A549 (cell line): ENCODE results near the gene ACR. TPM values are rescaled to one million over a fixed set of nuclear protein-coding genes. Genes with fewer than 3 reads are reported as not detected.

Source experiments
- ATAC-seq, 2 experiments: fragments of 200-7000 bp in 1 of 2; fragments of >200 bp in 1 of 2; cut with Nextera tagmentation in 1 of 2; cut with Tn5 transposase in 1 of 2; 3 replicates each; pipeline versions ENCODE4 v1.8.0 to v1.9.1; 2018 to 2020; ENCODE audit warnings: mild to moderate bottlenecking in 1 of 2, moderate library complexity in 1 of 2
- CTCF ChIA-PET: fragments of 300-600 bp; sonication (Branson Sonifier 250); formaldehyde crosslinking; extraction: SDS; loops from one replicate; lab custom pipeline; 2021; ENCODE audit warnings: antibody characterized with exemption, inconsistent platforms; lab: Yijun Ruan, JAX
- POLR2A ChIA-PET: fragments of 350-600 bp; formaldehyde crosslinking; extraction: SDS; loops from one replicate; lab custom pipeline; 2021; ENCODE audit warnings: antibody characterized with exemption, inconsistent platforms; lab: Yijun Ruan, JAX
- DNase-seq, 2 experiments: peaks; one replicate each; pipeline versions ENCODE4 v3.0.0 to v3.0.0-alpha.2; 2011 to 2016; ENCODE audit warnings: low read depth in 1 of 2, low spot score in 1 of 2
- FAIRE-seq: peaks from 2 replicates; lab custom pipeline; 2011; peaks lifted over from hg19 to GRCh38; lab: Jason Lieb, UNC
- H3K27ac ChIP-seq, 2 experiments: fragments of >200 bp; sonication (Bioruptor Twin); formaldehyde crosslinking; 3 replicates each; pipeline ENCODE4 v1.5.1; 2016 to 2017
- H3K4me1 ChIP-seq: fragments of >200 bp; sonication (Bioruptor Twin); formaldehyde crosslinking; 3 replicates; pipeline ENCODE4 v1.6.1; 2016
- H3K4me2 ChIP-seq: fragments of >200 bp; sonication (Bioruptor Twin); formaldehyde crosslinking; 3 replicates; pipeline ENCODE4 v1.6.1; 2016
- H3K4me3 ChIP-seq: fragments of >200 bp; sonication (Bioruptor Twin); formaldehyde crosslinking; 3 replicates; pipeline ENCODE4 v1.5.1; 2016
- H3K9me3 ChIP-seq: fragments of >200 bp; sonication (Bioruptor Twin); formaldehyde crosslinking; 3 replicates; pipeline ENCODE4 v1.6.1; 2016
- CBX8 ChIP-seq: fragments of 200-600 bp; sonication (generic); IDR thresholded peaks from 2 replicates; pipeline ENCODE4 v1.6.1; 2016
- CEBPB ChIP-seq, 2 experiments: fragments of >200 bp in 1 of 2; sonication (Bioruptor Twin) in 1 of 2; formaldehyde crosslinking in 1 of 2; IDR thresholded peaks; 2 replicates each; pipeline ENCODE4 v1.6.1; 2012 to 2016
- CHD2 ChIP-seq: fragments of 150-350 bp; IDR thresholded peaks from 2 replicates; pipeline ENCODE4 v1.6.1; 2014; ENCODE audit warnings: low read length; ENCODE audit not compliant: partially characterized antibody
- FOSB ChIP-seq: fragments of 250-450 bp; sonication (Bioruptor Pico); IDR thresholded peaks from 2 replicates; pipeline ENCODE4 v1.5.0; 2020; ENCODE audit warnings: mild to moderate bottlenecking, moderate library complexity
- FOSL2 ChIP-seq, 2 experiments: fragments of 450-650 bp in 1 of 2; fragments of >200 bp in 1 of 2; sonication (Bioruptor Twin) in 1 of 2; formaldehyde crosslinking; IDR thresholded peaks; 2 replicates each; pipeline versions ENCODE4 v1.5.0 to v1.6.1; 2016 to 2020; ENCODE audit warnings: mild to moderate bottlenecking in 1 of 2, moderate library complexity in 1 of 2
- GATA3 ChIP-seq: IDR thresholded peaks from 2 replicates; pipeline ENCODE4 v1.6.1; 2012; ENCODE audit warnings: borderline replicate concordance
- HOXB13 ChIP-seq: fragments of 250-450 bp; sonication (Bioruptor Pico); IDR thresholded peaks from 2 replicates; pipeline ENCODE4 v1.5.0; 2020; ENCODE audit warnings: low read depth, mild to moderate bottlenecking, moderate library complexity
- HOXB5 ChIP-seq: fragments of 250-450 bp; sonication (Bioruptor Pico); IDR thresholded peaks from 2 replicates; pipeline ENCODE4 v1.5.0; 2020; ENCODE audit warnings: mild to moderate bottlenecking, moderate library complexity
- KDM1A ChIP-seq: fragments of 200-600 bp; sonication (generic); IDR thresholded peaks from 2 replicates; pipeline ENCODE4 v1.6.1; 2016; ENCODE audit warnings: low read depth, mild to moderate bottlenecking
- KDM5A ChIP-seq: fragments of 200-600 bp; sonication (generic); IDR thresholded peaks from 2 replicates; pipeline ENCODE4 v1.6.1; 2016; ENCODE audit warnings: antibody characterized with exemption, mild to moderate bottlenecking
- NR3C1 ChIP-seq: fragments of >200 bp; sonication (Bioruptor Twin); formaldehyde crosslinking; IDR thresholded peaks from 3 replicates; pipeline ENCODE4 v1.6.1; 2017
- POLR2A ChIP-seq: IDR thresholded peaks from 2 replicates; pipeline ENCODE4 v1.6.1; 2012; ENCODE audit warnings: mild to moderate bottlenecking, low read length
- POLR2AphosphoS2 ChIP-seq: conservative IDR thresholded peaks from 2 replicates; pipeline ENCODE4 v1.6.1; 2012; ENCODE audit warnings: low read length, improper control_type of control experiment, inconsistent platforms
- RARB ChIP-seq: fragments of 250-450 bp; sonication (Bioruptor Pico); IDR thresholded peaks from 2 replicates; pipeline ENCODE4 v1.8.0; 2021; ENCODE audit warnings: mild to moderate bottlenecking, moderate library complexity
- RCOR1 ChIP-seq: fragments of 150-350 bp; IDR thresholded peaks from 2 replicates; pipeline ENCODE4 v1.6.1; 2014; ENCODE audit warnings: antibody characterized with exemption, low read length, low read depth
- SMC3 ChIP-seq: fragments of >200 bp; sonication (Bioruptor Twin); formaldehyde crosslinking; IDR thresholded peaks from 3 replicates; pipeline ENCODE4 v1.6.1; 2018; ENCODE audit warnings: inconsistent platforms
- SREBF2 ChIP-seq: fragments of 450-650 bp; IDR thresholded peaks from 2 replicates; pipeline ENCODE4 v1.6.1; 2014; ENCODE audit warnings: mild to moderate bottlenecking, moderate library complexity
- ZC3H11A ChIP-seq: fragments of 450-650 bp; IDR thresholded peaks from 2 replicates; pipeline ENCODE4 v1.6.1; 2014; ENCODE audit warnings: antibody characterized with exemption, mild to moderate bottlenecking
- ZSCAN20 ChIP-seq: fragments of 250-450 bp; sonication (Bioruptor Pico); IDR thresholded peaks from 2 replicates; pipeline ENCODE4 v1.8.0; 2022; ENCODE audit warnings: mild to moderate bottlenecking, moderate library complexity
- WGBS: methylation state at CpG from one replicate; pipeline ENCODE4 v1.1.6; 2017; ENCODE audit errors: missing lambda C conversion rate; 5-methylcytosine and 5-hydroxymethylcytosine counted together
- polyA plus RNA-seq, 4 experiments: library from polyadenylated mRNA; depleted of rRNA in 3 of 4; stranded (reverse); fragments of >200 nt; fragmentation: RNase III in 1 of 4; extraction: RNeasy Plus Mini Kit Qiagen cat#74134 plus additional on column Dnase treatment in 1 of 4; gene quantifications; 2 replicates in 3 of 4; 3 replicates in 1 of 4; pipeline ENCODE4 v1.2.3, GENCODE V29; 2011 to 2017
- TF ChIP-seq, protein P1 (sequence below): IDR thresholded peaks from 2 replicates; pipeline ENCODE4 v1.6.1; 2012
- TF ChIP-seq, protein P2 (sequence below): fragments of >200 bp; sonication (Bioruptor Twin); formaldehyde crosslinking; IDR thresholded peaks from 2 replicates; pipeline ENCODE4 v1.6.1; 2016
- TF ChIP-seq, protein P3 (sequence below): fragments of 250-450 bp; sonication (Bioruptor Pico); IDR thresholded peaks from 2 replicates; pipeline ENCODE4 v1.5.0; 2020; ENCODE audit warnings: low read depth, mild to moderate bottlenecking, moderate library complexity
- TF ChIP-seq, protein P4 (sequence below): fragments of 200-600 bp; sonication (generic); IDR thresholded peaks from 2 replicates; pipeline ENCODE4 v1.6.1; 2016; ENCODE audit warnings: antibody characterized with exemption, mild to moderate bottlenecking, moderate library complexity
- TF ChIP-seq, protein P5 (sequence below): IDR thresholded peaks from 2 replicates; pipeline ENCODE4 v1.6.1; 2012
- TF ChIP-seq, protein P6 (sequence below): fragments of 150-350 bp; IDR thresholded peaks from 2 replicates; pipeline ENCODE4 v1.6.1; 2014; ENCODE audit warnings: low read depth, mild to moderate bottlenecking, low read length

ACR gene
- polyA plus RNA-seq, 2 of the 4 experiments (the other 2 are of a cell fraction) = not detected

DNA sequence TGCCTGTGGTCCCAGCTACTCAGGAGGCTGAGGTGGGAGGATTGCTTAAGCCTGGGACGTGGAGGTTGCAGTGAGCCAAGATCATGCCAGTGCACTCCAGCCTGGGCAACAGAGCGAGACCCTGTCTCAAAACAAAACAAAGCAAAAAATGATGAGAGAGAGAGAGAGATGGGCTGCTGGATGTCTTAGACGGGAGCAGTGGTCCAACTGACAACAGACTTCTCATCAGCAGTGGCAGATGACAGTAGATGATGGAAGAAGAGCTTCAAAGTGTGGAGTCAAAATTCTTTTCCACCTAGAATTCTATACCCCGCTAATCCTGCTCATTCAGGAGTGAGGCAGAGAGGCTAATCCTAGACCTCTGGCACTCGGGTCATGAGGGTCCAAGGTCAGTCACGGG lies 29.0 kb upstream of the ACR start:
- ChIA-PET CTCF (interaction anchor here (1.3 kb wide), 1 partner anchor 15 kb away, joined by 3 read pairs; no protein-coding TSS in a partner anchor), POLR2A (no interaction called here)
- TF ChIP-seq RCOR1 (no peak), RARB (CRISPR knock-in tag) (no peak), HOXB5 (CRISPR knock-in tag) (no peak), POLR2A (no peak), FOSB (CRISPR knock-in tag) (no peak), FOSL2 (IDR thresholded peaks at IDR 0.05) (no peak), FOSL2 (CRISPR knock-in tag; IDR thresholded peaks at IDR 0.05) (no peak), SMC3 (no peak), KDM1A (no peak), CHD2 (no peak)
- TF ChIP-seq, protein P1, sequence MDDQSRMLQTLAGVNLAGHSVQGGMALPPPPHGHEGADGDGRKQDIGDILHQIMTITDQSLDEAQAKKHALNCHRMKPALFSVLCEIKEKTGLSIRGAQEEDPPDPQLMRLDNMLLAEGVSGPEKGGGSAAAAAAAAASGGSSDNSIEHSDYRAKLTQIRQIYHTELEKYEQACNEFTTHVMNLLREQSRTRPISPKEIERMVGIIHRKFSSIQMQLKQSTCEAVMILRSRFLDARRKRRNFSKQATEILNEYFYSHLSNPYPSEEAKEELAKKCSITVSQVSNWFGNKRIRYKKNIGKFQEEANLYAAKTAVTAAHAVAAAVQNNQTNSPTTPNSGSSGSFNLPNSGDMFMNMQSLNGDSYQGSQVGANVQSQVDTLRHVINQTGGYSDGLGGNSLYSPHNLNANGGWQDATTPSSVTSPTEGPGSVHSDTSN = no peak
- TF ChIP-seq, protein P2, sequence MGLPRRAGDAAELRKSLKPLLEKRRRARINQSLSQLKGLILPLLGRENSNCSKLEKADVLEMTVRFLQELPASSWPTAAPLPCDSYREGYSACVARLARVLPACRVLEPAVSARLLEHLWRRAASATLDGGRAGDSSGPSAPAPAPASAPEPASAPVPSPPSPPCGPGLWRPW = no peak
- ATAC-seq (no peak), FAIRE-seq (no peak), DNase-seq (no peak)
- Histone ChIP-seq H3K9me3 (no peaks in the 10 kb centered on the region), H3K4me2 (no peak overlapping the region), H3K4me1 (no peaks in the 10 kb centered on the region), H3K27ac (no peak overlapping the region), H3K4me3 (no peak overlapping the region)
- 84% methylated on average over 6 of the region's 6 CpGs for WGBS

DNA sequence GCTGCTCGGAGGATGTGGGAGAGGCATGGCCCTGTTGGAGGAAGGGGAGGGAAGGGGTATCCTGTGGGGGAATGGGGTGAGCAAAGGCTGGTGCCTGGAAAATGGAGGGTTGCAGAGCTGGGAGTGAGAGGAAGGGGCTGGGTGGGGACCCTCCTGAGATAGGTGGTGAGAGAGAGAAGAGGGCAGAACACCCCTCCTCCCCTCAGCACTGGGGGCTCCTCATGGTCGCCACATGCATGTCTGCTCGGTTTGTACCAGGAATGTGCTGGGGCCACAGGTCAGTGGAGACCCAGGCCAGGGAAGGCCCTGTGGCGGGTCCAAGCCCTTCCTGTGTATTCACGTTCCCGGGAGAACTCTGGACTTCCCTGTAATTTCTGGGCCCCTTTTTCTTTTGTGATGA lies 27.8 kb upstream of the ACR start:
- no peak for DNase-seq
- H3K4me1 ChIP-seq = no peaks in the 10 kb centered on the region
- FAIRE-seq = no peak
- ATAC-seq = no peak
- CTCF ChIA-PET = interaction anchor here (1.3 kb wide), 1 partner anchor 16 kb away, joined by 3 read pairs; no protein-coding TSS in a partner anchor
- no peak overlapping the region for H3K27ac ChIP-seq
- H3K4me3 ChIP-seq = no peak overlapping the region
- no peak overlapping the region for H3K4me2 ChIP-seq
- TF ChIP-seq SREBF2 (no peak), NR3C1 (no peak), CEBPB (IDR thresholded peaks at IDR 0.05) (no peak), HOXB13 (CRISPR knock-in tag) (no peak), CBX8 (no peak), KDM5A (no peak), HOXB5 (CRISPR knock-in tag) (no peak), GATA3 (no peak), POLR2AphosphoS2 (no peak), ZSCAN20 (no peak), ZC3H11A (no peak)
- TF ChIP-seq, protein P3, sequence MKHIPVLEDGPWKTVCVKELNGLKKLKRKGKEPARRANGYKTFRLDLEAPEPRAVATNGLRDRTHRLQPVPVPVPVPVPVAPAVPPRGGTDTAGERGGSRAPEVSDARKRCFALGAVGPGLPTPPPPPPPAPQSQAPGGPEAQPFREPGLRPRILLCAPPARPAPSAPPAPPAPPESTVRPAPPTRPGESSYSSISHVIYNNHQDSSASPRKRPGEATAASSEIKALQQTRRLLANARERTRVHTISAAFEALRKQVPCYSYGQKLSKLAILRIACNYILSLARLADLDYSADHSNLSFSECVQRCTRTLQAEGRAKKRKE = no peak
- TF ChIP-seq, protein P4, sequence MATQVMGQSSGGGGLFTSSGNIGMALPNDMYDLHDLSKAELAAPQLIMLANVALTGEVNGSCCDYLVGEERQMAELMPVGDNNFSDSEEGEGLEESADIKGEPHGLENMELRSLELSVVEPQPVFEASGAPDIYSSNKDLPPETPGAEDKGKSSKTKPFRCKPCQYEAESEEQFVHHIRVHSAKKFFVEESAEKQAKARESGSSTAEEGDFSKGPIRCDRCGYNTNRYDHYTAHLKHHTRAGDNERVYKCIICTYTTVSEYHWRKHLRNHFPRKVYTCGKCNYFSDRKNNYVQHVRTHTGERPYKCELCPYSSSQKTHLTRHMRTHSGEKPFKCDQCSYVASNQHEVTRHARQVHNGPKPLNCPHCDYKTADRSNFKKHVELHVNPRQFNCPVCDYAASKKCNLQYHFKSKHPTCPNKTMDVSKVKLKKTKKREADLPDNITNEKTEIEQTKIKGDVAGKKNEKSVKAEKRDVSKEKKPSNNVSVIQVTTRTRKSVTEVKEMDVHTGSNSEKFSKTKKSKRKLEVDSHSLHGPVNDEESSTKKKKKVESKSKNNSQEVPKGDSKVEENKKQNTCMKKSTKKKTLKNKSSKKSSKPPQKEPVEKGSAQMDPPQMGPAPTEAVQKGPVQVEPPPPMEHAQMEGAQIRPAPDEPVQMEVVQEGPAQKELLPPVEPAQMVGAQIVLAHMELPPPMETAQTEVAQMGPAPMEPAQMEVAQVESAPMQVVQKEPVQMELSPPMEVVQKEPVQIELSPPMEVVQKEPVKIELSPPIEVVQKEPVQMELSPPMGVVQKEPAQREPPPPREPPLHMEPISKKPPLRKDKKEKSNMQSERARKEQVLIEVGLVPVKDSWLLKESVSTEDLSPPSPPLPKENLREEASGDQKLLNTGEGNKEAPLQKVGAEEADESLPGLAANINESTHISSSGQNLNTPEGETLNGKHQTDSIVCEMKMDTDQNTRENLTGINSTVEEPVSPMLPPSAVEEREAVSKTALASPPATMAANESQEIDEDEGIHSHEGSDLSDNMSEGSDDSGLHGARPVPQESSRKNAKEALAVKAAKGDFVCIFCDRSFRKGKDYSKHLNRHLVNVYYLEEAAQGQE = no peak
- TF ChIP-seq, protein P5, sequence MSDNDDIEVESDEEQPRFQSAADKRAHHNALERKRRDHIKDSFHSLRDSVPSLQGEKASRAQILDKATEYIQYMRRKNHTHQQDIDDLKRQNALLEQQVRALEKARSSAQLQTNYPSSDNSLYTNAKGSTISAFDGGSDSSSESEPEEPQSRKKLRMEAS = no peak
- TF ChIP-seq, protein P6, sequence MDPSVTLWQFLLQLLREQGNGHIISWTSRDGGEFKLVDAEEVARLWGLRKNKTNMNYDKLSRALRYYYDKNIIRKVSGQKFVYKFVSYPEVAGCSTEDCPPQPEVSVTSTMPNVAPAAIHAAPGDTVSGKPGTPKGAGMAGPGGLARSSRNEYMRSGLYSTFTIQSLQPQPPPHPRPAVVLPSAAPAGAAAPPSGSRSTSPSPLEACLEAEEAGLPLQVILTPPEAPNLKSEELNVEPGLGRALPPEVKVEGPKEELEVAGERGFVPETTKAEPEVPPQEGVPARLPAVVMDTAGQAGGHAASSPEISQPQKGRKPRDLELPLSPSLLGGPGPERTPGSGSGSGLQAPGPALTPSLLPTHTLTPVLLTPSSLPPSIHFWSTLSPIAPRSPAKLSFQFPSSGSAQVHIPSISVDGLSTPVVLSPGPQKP = no peak
- no peaks in the 10 kb centered on the region for H3K9me3 ChIP-seq
- POLR2A ChIA-PET = no interaction called here
- 86% methylated on average over 5 of the region's 6 CpGs for WGBS
